ENCODE data around the gene SCGB1D4.
"Not testable (repeated sequence)": the region's sequence is repeated elsewhere in the genome, so short reads cannot be mapped to it uniquely, and the experiment has no call there.

- TF ChIP-seq CTCF (IDR thresholded peaks at IDR 0.05); POLR2AphosphoS5 (IDR thresholded peaks at IDR 0.05); POLR2A (IDR thresholded peaks at IDR 0.05; ENCODE audit: low read depth); EP300 (IDR thresholded peaks at IDR 0.05): not testable (repeated sequence)
These were observed 28.7 kb upstream of the SCGB1D4 start for GRCh38 chr11:62327541-62327940.
